ENCODE results near the gene AMIGO1.

AMIGO1 gene

GRCh38 chr1:109500941-109501381 lies 8.6 kb downstream of the AMIGO1 start:
- no peak for DNase-seq

GRCh38 chr1:109499661-109500536 lies 9.6 kb downstream of the AMIGO1 start:
- peak in 3 of 4 experiments; percentile 11 to 27 (median 18) for DNase-seq

- no peak for DNase-seq
Measured at GRCh38 chr1:109499081-109499480, 10.4 kb downstream of the AMIGO1 start.

- DNase-seq = no peak
Measured at GRCh38 chr1:109498161-109498801, 11.2 kb downstream of the AMIGO1 start.

GRCh38 chr1:109497449-109498160 lies 11.9 kb downstream of the AMIGO1 start:
- no peak for DNase-seq

GRCh38 chr1:109495738-109496137 lies 13.8 kb downstream of the AMIGO1 start:
- DNase-seq = no peak

- peak; percentile 82 to 86 (median 82) for DNase-seq
Measured at GRCh38 chr1:109493805-109494539, 15.6 kb downstream of the AMIGO1 start, which contains the start of gene CYB561D1. Gene CYB561D1, plus strand, starts transcription at chr1:109494094. Its CDS starts 46 bp downstream, at chr1:109494140.

GRCh38 chr1:109493227-109493626 lies 16.3 kb downstream of the AMIGO1 start:
- no peak for DNase-seq

- DNase-seq = no peak
Measured at GRCh38 chr1:109492779-109493178, 16.7 kb downstream of the AMIGO1 start.

- no peak for DNase-seq
Measured at GRCh38 chr1:109491372-109491771, 18.2 kb downstream of the AMIGO1 start.

GRCh38 chr1:109490934-109491302 lies 18.6 kb downstream of the AMIGO1 start:
- no peak for DNase-seq

- DNase-seq = peak; percentile 27 to 56 (median 42)
Measured at GRCh38 chr1:109490029-109490933, 19.2 kb downstream of the AMIGO1 start.

- DNase-seq = no peak
Measured at GRCh38 chr1:109488696-109489095, 20.8 kb downstream of the AMIGO1 start.

GRCh38 chr1:109488201-109488600 lies 21.3 kb downstream of the AMIGO1 start:
- DNase-seq = no peak

GRCh38 chr1:109487261-109487660 lies 22.3 kb downstream of the AMIGO1 start:
- DNase-seq = no peak

- no peak for DNase-seq
Measured at GRCh38 chr1:109485001-109485400, 24.5 kb downstream of the AMIGO1 start.

GRCh38 chr1:109484519-109484975 lies 25.0 kb downstream of the AMIGO1 start:
- no peak for DNase-seq

GRCh38 chr1:109483672-109484518 lies 25.6 kb downstream of the AMIGO1 start, which contains the start of gene ATXN7L2:
Gene ATXN7L2, plus strand, starts transcription at chr1:109483905. Its CDS starts 49 bp downstream, at chr1:109483954.
- peak; percentile 84 to 92 (median 90) for DNase-seq

GRCh38 chr1:109482791-109483671 lies 26.5 kb downstream of the AMIGO1 start:
- no peak for DNase-seq

All from activated CD4-positive, CD25-positive, alpha-beta regulatory T cell (primary cell).